GM18907 (cell line): ENCODE data around the gene ENO2.

ENCODE experiments used
- ATAC-seq: cut with Tn5 transposase; IDR thresholded peaks from one replicate; pipeline ENCODE4 v1.9.1; 2021; ENCODE audit warnings: mild to moderate bottlenecking, moderate library complexity; ENCODE audit not compliant: unreplicated experiment

The ENO2 gene

DNA sequence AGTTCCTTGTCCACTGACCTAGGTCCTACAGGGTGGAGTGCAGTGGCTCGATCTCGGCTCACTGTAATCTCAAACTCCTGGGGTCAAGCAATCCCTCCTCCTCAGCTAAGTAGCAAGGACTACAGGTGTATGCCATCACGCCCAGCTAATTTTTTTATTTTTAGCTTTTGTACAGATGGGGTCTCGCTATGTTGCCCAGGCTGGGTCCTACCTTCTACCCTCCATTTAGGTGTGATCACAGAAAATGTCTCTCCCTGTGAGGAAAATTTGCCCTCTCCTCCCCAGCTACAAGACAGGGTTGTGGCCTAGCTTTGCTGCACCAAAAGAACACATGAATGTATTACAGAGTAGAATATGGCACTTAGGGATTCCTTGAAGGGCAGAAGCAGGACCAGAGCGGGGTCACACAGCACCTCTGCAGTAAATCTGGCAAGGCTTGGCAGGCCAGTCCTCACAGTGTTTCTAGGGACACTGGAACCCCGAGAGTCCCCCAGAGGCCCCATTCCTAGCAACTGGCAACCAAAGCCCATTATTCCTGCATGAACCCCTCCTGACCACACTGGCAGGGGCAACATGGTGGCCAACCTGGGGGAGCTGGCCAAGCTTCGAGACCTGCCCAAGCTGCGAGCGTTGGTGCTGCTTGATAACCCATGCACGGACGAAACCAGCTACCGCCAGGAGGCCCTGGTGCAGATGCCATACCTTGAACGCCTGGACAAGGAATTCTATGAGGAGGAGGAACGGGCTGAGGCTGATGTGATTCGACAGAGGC is 2.0 kb upstream of the ENO2 start:
- no peak for ATAC-seq

DNA sequence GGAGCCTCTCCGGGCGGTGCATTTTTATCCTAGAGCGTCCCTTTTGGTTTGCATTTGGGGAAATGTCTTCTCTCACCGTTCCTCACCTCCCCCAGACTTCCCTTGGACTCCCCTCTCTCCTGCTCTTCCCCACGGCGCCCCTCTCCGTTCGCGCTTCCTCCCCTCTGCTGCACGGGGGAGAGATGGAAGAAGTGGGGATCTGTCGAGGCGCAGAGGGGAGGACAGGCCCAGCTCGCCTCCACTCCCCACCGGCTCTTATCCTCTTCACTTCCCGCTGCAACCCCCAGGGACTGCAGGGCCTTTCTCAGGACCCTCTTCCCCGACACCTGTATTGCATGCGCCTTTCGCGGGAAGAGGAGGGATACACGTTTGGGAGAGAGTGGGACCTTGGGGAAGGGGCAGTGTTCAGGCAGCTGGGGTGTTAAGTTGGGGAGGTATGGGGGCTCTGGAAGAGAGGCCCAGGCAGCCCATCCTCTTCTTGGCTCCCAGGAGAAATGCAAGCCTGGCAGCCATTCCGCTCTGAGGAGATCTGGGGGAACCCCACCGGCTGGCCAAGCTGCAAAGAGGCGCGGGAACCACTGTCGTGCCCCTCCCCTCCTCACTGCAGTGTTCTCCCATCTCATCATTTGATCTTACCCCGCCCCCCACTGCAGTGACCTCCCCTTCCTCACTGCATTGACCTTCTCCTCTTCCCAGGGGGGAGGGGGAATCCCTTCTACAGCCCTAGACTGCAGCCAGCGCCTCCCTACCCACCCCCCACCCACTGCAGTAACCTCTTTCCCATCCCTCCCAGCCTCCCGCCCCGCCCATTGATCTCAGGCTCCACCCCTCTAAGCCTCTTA is 788 bp downstream of the ENO2 start:
- ATAC-seq = peak; percentile 19

DNA sequence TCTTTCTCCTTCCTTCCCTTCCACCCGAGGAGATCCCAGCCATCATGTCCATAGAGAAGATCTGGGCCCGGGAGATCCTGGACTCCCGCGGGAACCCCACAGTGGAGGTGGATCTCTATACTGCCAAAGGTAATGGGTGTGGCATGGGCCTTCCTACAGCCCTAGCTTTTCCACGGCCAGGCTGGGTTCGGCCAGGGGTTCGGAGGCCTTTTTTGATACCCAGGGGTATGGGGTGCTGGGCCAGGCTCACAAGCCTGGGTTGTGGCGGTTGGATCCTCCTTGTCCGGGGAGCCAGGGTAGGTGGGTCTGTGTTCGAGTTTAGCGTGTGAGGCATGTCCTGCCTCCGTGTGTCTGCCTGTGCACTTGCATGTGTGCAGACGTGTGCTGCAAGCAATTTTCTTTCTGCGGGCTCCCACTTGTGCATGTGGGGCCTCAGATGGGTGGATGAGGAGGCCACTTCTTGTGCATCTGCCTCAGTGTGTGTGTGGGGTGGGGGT is 1.5 kb downstream of the ENO2 start:
- no peak for ATAC-seq

DNA sequence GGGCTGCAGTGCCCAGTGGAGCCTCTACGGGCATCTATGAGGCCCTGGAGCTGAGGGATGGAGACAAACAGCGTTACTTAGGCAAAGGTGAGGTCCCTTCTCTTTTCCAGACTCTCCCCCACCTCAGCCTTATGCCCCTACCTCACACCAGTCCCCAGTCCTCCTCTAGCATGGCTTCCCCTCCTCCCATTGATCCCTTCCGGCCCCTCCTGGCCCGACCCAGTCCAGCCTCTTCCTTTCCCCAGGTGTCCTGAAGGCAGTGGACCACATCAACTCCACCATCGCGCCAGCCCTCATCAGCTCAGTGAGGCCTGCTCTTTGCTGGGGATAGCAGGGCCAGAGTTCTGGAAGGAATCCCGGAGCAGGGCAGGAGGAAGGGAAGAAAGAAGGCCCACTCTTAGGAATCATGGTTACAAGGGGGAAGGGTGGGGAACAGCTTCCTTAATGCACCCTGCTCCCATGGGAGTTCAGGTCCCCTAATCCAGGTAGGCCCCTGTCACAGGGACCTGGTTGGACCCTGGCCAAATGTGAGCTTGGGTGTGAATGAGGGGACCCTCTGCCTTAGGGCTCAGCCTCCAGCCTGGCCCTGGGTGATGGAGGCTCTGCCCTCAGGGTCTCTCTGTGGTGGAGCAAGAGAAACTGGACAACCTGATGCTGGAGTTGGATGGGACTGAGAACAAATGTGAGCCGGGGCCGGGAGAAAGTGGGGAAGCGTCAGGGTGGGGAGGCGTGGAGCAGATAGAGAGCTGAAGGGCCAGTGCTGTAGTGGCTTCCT is 2.2 kb downstream of the ENO2 start:
- ATAC-seq = no peak

DNA sequence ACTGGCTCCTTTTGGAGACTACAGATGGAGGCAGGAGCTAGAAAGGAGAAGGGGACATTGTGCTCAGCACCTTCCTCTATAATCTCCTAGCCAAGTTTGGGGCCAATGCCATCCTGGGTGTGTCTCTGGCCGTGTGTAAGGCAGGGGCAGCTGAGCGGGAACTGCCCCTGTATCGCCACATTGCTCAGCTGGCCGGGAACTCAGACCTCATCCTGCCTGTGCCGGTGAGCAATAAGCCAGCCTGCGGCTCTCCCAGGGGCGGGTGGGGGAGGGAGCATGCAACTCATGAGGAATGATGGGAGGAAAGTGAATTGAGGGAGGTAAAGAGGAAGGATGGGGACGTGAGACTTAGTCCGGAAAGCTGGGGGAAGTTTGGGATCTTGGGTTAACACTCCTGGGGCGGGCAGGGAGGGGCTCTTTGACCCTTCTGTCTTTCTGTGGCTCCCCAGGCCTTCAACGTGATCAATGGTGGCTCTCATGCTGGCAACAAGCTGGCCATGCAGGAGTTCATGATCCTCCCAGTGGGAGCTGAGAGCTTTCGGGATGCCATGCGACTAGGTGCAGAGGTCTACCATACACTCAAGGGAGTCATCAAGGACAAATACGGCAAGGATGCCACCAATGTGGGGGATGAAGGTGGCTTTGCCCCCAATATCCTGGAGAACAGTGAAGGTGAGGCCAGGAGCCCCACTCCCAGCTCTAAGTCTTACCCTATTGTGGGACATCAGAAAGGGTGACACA is 3.3 kb downstream of the ENO2 start:
- no peak for ATAC-seq

DNA sequence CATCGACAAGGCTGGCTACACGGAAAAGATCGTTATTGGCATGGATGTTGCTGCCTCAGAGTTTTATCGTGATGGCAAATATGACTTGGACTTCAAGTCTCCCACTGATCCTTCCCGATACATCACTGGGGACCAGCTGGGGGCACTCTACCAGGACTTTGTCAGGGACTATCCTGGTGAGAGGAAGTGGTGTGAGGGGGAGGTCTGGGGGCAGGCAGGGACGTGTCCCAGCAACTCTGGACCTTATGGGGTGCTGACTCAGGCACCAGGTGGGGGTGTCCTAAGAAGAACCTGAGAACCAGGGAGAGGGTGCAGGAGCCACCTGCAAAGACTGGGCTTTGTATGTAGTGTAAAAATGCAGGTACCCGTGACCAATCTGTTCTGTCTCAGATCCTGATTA is 5.2 kb downstream of the ENO2 start:
- ATAC-seq = no peak

DNA sequence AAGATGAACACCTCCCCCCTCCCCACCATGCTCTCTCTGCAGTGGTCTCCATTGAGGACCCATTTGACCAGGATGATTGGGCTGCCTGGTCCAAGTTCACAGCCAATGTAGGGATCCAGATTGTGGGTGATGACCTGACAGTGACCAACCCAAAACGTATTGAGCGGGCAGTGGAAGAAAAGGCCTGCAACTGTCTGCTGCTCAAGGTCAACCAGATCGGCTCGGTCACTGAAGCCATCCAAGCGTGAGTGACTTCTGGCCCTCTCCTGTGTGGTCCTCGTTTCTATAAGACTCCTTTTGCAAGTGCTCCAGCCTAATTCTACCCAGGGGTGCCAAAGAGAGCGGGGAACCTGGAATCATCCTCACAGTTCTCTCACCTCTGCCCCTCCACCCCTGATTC is 7.2 kb downstream of the ENO2 start:
- no peak for ATAC-seq

DNA sequence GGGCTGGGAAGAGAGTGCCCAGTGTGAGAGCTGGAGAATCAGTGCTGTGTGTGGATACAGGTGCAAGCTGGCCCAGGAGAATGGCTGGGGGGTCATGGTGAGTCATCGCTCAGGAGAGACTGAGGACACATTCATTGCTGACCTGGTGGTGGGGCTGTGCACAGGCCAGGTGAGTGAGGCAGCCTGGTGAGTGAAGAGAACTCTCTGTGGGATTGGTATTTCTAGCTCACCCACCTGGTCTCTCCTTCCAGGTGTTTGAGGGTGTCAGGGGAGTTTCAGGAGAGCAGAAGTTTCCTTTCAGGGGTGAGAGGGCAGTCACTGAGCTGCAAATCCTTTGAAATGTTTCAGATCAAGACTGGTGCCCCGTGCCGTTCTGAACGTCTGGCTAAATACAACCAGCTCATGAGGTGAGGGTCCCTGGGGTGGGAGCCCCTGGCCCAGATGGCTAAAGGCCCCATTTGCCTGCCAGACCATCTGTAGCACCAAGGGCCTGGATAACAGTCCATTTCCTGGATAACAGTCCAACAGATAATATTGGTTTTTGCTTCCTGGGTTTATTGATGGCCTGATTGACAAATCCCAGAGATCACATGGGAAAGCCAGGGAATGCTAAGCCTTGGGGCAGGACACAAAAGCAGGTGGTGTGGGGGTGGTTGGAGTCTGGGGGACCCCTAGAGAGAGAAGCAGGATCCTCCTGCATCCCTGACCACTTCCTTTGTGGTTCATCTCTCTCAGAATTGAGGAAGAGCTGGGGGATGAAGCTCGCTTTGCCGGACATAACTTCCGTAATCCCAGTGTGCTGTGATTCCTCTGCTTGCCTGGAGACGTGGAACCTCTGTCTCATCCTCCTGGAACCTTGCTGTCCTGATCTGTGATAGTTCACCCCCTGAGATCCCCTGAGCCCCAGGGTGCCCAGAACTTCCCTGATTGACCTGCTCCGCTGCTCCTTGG is 7.9 kb downstream of the ENO2 start:
- no peak for ATAC-seq

DNA sequence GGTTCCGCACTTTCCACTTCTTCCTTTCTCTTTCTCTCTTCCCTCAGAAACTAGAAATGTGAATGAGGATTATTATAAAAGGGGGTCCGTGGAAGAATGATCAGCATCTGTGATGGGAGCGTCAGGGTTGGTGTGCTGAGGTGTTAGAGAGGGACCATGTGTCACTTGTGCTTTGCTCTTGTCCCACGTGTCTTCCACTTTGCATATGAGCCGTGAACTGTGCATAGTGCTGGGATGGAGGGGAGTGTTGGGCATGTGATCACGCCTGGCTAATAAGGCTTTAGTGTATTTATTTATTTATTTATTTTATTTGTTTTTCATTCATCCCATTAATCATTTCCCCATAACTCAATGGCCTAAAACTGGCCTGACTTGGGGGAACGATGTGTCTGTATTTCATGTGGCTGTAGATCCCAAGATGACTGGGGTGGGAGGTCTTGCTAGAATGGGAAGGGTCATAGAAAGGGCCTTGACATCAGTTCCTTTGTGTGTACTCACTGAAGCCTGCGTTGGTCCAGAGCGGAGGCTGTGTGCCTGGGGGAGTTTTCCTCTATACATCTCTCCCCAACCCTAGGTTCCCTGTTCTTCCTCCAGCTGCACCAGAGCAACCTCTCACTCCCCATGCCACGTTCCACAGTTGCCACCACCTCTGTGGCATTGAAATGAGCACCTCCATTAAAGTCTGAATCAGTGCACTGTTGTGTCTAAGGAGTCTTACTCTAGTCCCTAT is 8.8 kb downstream of the ENO2 start:
- no peak for ATAC-seq

DNA sequence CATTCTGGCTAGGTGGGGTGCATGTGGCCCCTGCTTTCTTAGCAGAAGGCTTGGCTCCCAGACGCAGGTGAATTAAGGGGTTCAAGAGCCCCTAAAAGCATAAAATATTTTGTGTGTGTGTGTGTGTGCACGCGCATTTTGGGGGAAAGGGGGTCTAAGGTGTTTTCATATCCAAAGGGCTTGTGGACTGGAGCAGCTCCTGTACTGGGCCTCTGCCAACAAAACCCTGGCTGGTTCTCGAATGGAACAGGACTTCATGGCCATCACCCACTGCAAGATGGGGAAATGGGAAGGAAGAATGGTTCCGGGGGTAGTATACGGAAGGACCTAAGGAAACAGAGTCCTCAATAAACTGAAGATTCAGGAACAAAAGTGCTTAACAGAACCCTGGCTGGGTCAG is 9.5 kb downstream of the ENO2 start:
- no peak for ATAC-seq

DNA sequence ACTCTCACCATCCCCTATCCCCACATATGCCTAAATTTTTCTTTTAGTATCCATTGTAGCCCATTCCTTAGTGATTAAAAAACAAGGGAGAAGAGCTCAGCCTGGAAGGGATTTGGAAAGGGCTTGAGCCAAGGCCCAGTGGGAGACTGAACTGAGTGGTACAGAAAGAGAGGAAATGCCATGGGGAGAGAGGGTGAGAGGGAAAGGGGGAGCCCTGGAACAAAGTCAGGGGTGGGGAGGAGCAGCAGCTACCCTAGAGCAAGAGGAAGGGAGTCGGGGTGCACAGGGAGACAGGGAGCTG is 10.8 kb downstream of the ENO2 start:
- no peak for ATAC-seq

DNA sequence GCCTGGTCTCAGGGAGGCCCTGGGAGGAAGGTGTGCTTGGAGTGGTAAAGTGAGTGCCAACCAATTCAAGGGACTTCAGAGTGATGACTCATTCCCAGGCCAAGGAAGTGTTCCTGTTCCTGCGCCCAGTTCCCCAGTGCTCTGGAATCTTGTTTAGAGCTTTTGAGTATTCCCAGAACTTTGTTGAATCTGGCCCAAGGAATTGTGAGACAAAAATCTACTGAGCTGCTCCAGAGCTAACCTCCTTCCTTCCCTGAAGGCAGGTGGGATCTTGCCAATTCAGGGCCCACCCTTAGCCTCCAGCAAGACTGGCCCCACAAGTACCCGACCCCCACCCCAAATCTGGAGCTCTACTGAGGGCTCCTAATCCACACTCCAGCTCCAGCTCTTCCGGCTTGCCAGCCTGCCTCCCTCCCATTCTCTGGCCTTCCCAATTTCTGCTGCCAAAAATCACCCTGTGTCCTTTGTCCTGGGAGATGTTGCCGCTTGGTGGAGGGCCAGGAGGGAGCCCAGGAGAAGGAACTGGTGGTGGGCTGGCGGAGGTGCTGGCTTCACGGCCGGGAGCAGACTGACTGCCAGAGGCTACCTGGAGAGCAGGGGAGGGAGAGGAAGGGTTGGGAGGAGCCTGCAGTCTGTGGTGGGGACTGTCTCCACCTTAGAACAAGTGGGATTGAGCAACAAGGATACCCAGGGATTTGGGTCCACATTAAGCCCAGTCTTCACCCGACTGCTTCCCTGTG is 11.3 kb downstream of the ENO2 start:
- ATAC-seq = no peak

DNA sequence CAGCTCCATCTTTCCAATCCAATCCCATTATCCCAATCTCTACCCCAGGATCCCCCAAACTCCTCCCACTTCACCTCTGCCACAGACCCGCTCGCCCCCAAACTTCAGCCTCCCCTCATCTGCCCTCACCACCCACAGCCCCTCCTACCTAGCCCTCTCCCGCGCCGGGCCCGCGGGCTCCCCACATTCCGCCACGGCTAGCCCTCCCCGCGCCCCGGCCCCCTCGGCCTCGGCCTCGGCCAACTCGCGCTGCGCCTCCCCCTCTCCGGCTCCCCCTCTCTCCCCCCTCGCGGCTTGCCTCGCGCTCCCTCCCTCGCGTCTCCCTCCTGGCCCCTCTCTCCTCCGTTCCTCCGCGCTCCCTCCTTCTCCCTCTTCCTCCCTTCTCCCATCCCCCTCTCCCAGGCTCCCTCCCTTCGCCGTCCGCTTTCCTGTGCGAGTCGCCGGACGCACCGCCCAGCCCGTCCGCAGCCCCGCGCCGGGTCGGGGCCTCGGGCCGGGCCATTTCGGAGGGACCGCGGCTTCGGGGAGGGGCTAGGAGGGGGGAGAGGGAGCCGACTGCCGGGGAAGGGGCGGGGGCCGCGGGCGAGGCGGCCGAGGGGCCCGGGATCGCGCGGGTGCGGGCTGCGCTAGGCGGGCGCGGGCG is 13.1 kb downstream of the ENO2 start, which contains the start of gene ATN1:
TSS of gene ATN1 (plus strand) at position 581 of the 643 bp plus-strand sequence. CDS start 6,043 bp downstream, outside the sequence.
- no peak for ATAC-seq

DNA sequence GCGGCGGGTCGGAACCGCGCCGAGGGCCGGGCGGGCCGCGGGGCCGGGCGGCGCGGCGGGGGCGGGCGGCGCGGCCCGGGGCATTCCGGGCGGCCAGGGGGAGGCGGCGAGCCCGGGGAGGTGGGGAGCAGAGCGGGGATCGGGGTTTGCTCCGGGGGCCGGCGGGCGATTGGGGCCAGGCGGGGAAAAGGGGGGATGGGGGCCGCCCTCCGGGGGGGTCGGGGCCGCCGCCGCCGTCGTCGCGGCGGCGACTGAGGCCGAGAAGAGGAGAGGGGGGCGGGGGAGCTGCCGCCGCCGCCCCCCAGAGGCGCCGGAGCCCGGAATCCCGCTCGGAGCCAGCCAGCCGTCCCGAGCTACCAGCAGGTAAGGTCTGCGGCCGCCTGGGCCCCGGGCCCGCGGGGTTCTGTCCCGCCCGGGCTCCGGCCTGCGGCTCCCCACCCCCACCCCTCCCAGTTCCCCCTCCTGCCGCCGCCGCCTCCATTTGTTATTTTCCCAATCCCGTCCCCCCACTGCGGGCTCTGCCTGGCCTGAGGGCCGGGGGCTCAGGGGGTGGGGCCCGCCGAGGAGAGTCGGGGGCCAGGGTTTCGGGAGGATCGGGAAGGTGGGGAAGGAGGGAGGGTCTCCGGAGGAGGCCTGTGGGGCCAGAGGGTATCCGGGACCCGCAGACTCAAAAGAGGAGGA is 13.8 kb downstream of the ENO2 start:
- no peak for ATAC-seq

DNA sequence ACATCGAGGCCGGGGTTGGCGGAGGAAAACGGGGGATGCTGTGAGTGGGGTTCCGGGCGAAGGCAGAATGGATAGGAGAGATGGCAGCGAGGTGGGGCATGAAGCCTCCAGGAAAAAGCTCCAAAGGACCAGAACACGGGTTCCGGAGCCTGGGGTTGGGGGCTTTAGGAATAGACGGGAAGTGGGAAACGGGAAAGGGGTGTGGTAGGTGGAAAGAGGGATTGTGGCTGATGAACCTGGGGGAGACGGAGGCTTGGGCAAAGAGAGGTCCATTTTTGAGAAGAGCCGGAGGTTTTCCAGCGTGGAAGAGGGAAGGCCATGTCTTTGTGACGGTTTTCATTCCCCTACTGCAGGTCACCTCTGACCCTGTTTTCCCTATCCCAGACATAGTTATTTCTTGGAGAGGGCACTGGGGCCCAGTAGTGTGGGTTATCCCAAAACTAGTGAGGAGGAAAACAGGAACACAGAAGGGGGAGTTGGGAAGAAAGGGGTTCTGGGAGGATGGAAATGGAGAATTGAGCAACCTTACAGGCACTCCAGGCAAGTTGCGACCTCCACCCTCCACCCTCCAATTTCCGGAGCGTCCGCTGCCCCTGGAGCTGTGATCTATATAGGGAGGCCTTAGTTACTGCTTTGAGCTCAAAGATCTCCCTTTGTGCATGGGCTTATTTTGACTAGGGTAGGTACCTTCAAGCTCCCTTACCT is 14.5 kb downstream of the ENO2 start:
- ATAC-seq = no peak
